Activated T-helper 9 cell treated with anti-CD3 and anti-CD28 coated beads, Interleukin-2, amount 50 U/mL, for 16 hours (primary cell): ENCODE data around the gene TXN.
"Not testable (repeated sequence)": the region's sequence is repeated elsewhere in the genome, so short reads cannot be mapped to it uniquely, and the experiment has no call there.

ENCODE experiments used
- DNase-seq: peaks from one replicate; pipeline ENCODE4 v3.0.0-alpha.2; 2020; ENCODE audit warnings: low read depth

TXN gene

GRCh38 chr9:110257097-110257841 lies 962 bp upstream of the TXN start:
- no peak for DNase-seq

DNA sequence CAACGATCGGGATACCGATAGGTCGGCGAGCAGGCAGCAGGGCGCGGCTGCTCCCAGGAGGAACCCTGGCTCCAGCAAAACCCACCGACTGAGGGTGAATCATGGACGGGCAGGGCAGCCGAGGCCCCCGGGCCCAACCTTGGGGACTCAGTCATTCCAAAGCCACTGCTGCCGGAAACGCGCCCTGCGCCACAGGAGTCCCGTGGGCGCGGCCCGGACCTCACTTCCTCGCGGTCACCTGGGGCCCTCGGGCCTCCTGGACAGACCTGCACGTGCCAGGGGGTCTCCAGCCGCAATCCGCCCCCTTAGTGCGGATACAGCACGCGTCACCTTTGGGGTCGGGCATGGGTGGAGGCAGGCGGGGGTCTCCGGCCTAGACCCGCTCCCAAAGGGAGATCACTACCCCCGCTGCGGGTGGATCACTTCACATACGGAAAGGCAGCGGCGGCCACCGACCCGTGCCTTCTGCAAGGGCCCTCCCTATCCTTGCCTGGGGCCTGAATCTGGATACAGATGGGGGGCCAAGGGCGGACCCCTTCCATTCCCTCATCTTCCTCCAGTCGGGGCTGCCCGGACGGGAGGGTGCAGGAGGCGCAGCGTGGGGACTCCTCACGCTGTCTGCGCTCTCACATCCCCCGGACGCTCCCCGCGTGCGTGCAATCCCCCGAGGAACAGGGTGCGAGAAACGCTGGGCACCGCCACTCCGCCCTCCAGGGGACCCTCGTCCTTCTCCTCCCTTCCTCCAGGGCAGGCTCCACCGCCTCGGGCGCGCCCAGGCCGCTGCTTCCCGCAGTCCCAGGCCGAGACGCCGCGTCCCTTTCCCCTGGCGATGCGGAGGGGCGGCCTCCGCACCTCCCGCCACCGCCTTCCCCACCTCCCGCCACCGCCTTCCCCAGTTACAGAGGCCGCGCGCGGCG lies 586 bp downstream of the TXN start:
- peak; percentile 38 for DNase-seq

DNA sequence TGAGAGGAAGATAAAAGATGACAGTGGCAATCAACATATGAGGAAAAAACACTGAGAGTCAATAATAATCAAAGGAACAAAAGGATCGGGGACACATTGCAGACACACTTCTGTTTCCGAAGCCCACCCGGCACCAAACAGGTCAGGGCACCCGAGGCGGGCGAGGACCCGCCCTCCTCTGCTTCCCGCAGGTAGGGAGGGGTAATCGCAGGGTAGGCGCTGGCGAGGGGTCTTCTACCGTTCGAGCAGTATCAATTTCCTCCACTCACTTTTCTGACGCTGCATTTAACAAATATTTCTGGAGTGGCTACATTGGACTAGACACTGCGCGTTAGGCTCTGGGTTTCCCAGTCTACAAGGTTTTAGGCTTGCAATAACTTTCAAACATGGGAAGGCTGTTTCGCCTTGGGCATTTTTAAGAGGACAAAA lies 1.3 kb downstream of the TXN start:
- DNase-seq = no peak

GRCh38 chr9:110254500-110254899 lies 1.8 kb downstream of the TXN start:
- DNase-seq = no peak

GRCh38 chr9:110252509-110253139 lies 3.7 kb downstream of the TXN start:
- DNase-seq = no peak

- not testable (repeated sequence) for DNase-seq
Observed at GRCh38 chr9:110251770-110252169, 4.5 kb downstream of the TXN start.

- no peak for DNase-seq
Observed at GRCh38 chr9:110251212-110251611, 5.1 kb downstream of the TXN start.

DNA sequence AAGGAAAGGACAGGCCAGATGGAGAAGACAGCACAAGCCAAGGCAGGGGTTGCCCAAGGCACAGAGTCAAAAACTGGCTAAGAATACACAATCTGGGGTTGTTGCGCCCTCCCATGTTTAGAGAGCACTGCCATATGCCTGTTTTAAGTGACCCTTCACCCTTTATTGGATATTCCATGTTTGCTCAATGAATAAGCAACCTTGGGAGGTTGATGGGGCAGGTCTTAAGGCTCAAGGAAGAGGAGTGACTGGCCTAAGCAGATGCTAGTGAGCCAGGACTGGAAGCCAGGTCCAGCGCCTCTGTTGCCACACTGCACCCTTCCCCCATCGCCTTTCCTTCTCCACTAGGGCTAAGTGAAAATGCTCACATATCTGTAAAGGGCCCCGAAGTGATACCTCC lies 6.7 kb downstream of the TXN start:
- DNase-seq = no peak

DNA sequence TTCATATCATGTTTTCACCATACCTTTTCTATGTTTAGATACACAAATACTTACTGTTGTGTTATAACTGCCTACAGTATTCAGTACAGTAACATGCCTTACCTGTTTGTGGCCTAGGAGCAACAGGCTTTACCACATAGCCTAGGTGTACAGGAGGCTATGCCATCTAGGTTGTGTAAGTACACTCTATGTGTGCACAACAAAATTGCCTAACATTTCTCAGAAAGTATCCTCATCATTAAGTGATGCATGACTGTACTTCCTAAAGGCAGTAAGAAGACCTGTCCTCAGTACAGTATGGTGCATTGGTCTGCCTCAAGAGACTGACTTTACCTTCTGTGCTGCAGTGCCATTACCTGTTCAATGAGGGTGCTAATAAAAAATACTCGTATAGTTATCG lies 7.9 kb downstream of the TXN start:
- no peak for DNase-seq

- no peak for DNase-seq
Observed at GRCh38 chr9:110246214-110246613, 10.1 kb downstream of the TXN start.

- no peak for DNase-seq
Observed at GRCh38 chr9:110244616-110245015, 11.7 kb downstream of the TXN start.

DNA sequence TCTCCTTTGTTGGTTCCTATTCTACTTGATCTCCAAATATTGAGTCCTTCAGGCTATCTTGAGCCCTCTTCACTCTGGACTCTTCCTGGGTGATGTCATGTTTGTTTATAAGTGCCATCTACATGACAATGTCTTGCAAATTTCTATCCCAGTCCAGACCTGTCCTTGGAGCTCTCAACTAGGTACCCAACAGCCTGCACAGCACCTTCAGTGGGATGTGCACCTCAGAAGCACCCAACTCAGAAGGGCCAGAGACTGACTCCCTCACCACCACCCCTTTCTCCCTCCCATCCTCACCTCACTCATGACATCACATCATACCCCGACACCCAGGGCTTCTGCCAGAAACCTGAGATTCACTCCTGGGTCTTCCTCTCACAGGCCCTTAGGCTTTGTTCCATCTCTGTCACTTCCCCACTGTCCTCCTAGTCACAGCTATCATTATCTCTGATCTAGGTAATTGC lies 14.4 kb downstream of the TXN start:
- DNase-seq = no peak

GRCh38 chr9:110241260-110241857 lies 14.9 kb downstream of the TXN start:
- no peak for DNase-seq

- no peak for DNase-seq
Observed at GRCh38 chr9:110240198-110240597, 16.1 kb downstream of the TXN start.

DNA sequence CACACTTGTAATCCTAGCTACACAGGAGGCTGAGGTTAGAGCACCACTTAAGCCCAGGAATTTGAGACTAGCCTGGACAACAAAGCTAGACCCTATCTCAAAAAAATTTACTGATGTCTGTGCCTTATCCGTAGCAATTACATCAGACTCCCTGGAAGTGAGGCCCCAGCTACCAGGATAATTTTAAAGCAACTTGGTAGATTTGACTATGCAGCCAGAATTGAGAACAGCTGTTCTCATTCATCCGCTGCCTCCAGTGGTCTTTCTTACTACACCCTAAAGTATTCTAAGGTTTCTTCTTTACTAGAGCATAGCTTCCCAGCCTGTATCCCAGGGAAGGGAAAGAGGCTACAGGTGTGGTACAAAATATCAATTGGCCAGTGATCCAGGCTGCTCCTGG lies 28.0 kb downstream of the TXN start:
- DNase-seq = no peak

GRCh38 chr9:110224583-110224982 lies 31.7 kb downstream of the TXN start:
- no peak for DNase-seq

DNA sequence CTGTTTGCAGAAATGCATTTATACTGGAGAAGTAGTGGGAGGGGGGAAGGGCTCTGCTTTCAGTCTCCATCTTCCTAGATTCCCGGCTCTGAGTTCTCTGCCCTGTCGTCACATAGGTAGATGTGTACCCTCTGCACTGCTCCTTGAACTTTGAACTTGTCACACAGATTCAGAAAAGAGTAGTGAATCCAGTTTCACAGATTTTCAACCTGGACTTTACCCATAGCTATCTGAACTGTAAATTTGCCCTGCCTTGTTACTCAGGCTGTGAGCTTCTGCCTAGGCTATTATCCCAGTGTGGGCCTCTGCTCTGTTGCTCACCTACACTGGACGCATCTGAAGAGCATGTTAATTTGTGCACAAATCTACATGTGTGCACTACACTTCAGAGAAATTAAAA lies 35.5 kb downstream of the TXN start:
- DNase-seq = no peak

- no peak for DNase-seq
Observed at GRCh38 chr9:110217656-110218099, 38.6 kb downstream of the TXN start.

DNA sequence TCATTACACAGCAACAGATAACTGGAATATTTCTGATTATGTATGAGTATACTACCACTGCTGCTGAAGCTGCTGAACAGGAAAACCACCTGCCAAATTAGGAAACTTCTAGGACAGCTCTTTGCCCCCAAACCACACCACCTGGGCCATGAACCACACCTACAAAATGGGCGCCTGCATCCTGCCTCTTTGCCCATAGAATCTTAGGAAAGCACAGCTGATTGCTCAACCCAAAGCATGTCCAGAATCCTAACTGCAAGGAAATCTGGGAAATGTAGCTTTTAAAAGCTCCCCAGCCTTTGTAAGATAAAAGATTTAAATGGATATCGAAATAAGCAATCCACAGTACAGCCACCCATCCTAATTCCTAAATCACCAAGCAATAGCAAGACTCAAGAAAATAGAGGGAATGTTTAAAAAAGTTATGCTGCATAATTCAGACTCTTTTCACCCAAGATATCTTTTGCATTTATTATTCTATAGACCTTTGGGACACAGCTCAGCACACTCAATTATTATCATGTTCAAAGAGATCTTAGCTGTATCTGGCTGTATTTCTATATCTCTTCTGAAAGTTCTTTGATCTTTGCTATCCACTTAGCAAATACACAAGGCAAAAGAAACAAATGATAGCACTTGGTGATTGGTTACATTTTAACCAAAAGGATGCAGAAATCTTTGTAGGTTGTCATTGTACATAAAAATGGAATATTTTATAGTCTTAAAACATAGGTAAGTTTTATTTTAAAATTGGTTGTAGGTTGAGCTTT lies 41.5 kb downstream of the TXN start:
- DNase-seq = no peak

DNA sequence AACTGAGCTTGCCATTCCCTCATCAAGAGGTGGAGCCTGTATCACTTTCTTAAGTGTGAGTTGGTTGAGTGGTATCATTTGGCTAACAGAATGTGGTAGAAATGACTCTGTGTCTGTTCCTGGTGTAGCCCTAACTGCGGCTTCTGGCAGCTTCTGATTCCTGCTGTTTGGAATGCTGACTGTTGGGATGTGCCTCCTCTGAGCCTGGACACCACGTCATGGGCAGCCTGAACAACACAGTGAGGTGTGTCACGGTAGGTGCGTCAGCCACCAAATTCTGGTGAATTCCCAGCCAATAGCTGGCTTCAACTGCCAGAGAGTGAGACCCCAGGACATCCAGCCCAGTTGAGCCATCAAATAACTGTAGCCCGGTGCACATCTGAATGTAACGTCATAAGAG lies 42.2 kb downstream of the TXN start:
- DNase-seq = no peak

GRCh38 chr9:110213413-110214044 lies 42.8 kb downstream of the TXN start:
- DNase-seq = no peak
